Upper lobe of right lung (tissue), 1 donor: ENCODE results near the gene SIRT4. TPM values are rescaled to one million over a fixed set of nuclear protein-coding genes. Genes with fewer than 3 reads are reported as not detected.
A peak's percentile ranks its signal among the peaks of the same experiment; 100 is the strongest.

Experiments
- ATAC-seq: fragments of 200-7000 bp; cut with Tn5 transposase; one replicate; pipeline ENCODE4 v1.9.1; 2020; ENCODE audit warnings: mild to moderate bottlenecking, moderate library complexity
- DNase-seq: peaks from one replicate; pipeline ENCODE4 v3.0.0-alpha.2; 2020
- H3K27ac ChIP-seq: fragments of 200-600 bp; one replicate; pipeline ENCODE4 v1.8.0; 2022
- H3K27me3 ChIP-seq: fragments of 200-600 bp; one replicate; pipeline ENCODE4 v1.8.0; 2022; ENCODE audit warnings: mild to moderate bottlenecking
- H3K36me3 ChIP-seq: fragments of 200-600 bp; one replicate; pipeline ENCODE4 v1.8.0; 2022
- H3K4me1 ChIP-seq: fragments of 200-600 bp; one replicate; pipeline ENCODE4 v1.8.0; 2022
- H3K4me3 ChIP-seq: fragments of 200-600 bp; one replicate; pipeline ENCODE4 v1.8.0; 2022; ENCODE audit warnings: mild to moderate bottlenecking
- H3K9me3 ChIP-seq: fragments of 200-600 bp; one replicate; pipeline ENCODE4 v1.8.0; 2022
- CTCF ChIP-seq: fragments of 200-600 bp; IDR thresholded peaks from one replicate; pipeline ENCODE4 v1.8.0; 2022; ENCODE audit warnings: antibody characterized with exemption
- intact Hi-C: fragments of 100-400 bp; cut with DNase I; formaldehyde crosslinking; loops from one replicate; pipeline ENCODE4 v1.11.0; 2022
- total RNA-seq: library from RNA; stranded (reverse); fragmentation: NEBNext Ultra II Directional; extraction: Animal tissue kit (Norgen Biotek cat#: 25700); gene quantifications from one replicate; pipeline ENCODE4 v1.2.1, GENCODE V29; 2021
- donor health status: DM: no; HTN: yes; CAD: no; lungs with severe emphysema.

Gene SIRT4
- total RNA-seq, 1 donor from 2014 or later: 2.4 TPM

- intact Hi-C loops: no loop called here
- no peak overlapping the region for H3K27ac ChIP-seq
- no peak overlapping the region for H3K4me3 ChIP-seq
- no peak for DNase-seq
- no peaks in the 10 kb centered on the region for H3K36me3 ChIP-seq
- TF ChIP-seq CTCF: no peak
- no peak for ATAC-seq
- H3K9me3 ChIP-seq: no peaks in the 10 kb centered on the region
- H3K4me1 ChIP-seq: no peaks in the 10 kb centered on the region
- no peaks in the 10 kb centered on the region for H3K27me3 ChIP-seq
Observed at GRCh38 chr12:120276734-120277133, 25.4 kb upstream of the SIRT4 start.

GRCh38 chr12:120278137-120279069 is 23.7 kb upstream of the SIRT4 start:
- Histone ChIP-seq H3K36me3 (no peaks in the 10 kb centered on the region), H3K4me1 (no peaks in the 10 kb centered on the region), H3K9me3 (no peaks in the 10 kb centered on the region), H3K27me3 (no peaks in the 10 kb centered on the region), H3K27ac (no peak overlapping the region), H3K4me3 (no peak overlapping the region)
- DNase-seq (no peak), ATAC-seq (no peak)
- no peak for TF ChIP-seq CTCF
- intact Hi-C loops: no loop called here

GRCh38 chr12:120283318-120283717 is 18.8 kb upstream of the SIRT4 start:
- intact Hi-C loops: no loop called here
- no peak for DNase-seq
- Histone ChIP-seq H3K4me1 (no peaks in the 10 kb centered on the region), H3K27ac (no peak overlapping the region), H3K9me3 (no peaks in the 10 kb centered on the region), H3K4me3 (no peak overlapping the region), H3K27me3 (no peaks in the 10 kb centered on the region), H3K36me3 (no peaks in the 10 kb centered on the region)
- ATAC-seq: peak; percentile 85
- TF ChIP-seq CTCF: no peak

- TF ChIP-seq CTCF: no peak
- DNase-seq (no peak), ATAC-seq (no peak)
- intact Hi-C loops: no loop called here
- no peak overlapping the region for H3K4me3 ChIP-seq
- no peaks in the 10 kb centered on the region for H3K27me3 ChIP-seq
- H3K27ac ChIP-seq: no peak overlapping the region
- no peaks in the 10 kb centered on the region for H3K36me3 ChIP-seq
- H3K4me1 ChIP-seq: no peaks in the 10 kb centered on the region
- H3K9me3 ChIP-seq: no peaks in the 10 kb centered on the region
Observed at GRCh38 chr12:120284381-120284780, 17.7 kb upstream of the SIRT4 start.

- Histone ChIP-seq H3K4me3 (no peak overlapping the region), H3K27ac (no peak overlapping the region), H3K9me3 (no peaks in the 10 kb centered on the region), H3K4me1 (no peaks in the 10 kb centered on the region), H3K36me3 (no peaks in the 10 kb centered on the region), H3K27me3 (no peaks in the 10 kb centered on the region)
- DNase-seq (no peak), ATAC-seq (no peak)
- intact Hi-C loops: no loop called here
- no peak for TF ChIP-seq CTCF
Observed at GRCh38 chr12:120286768-120287490, 15.2 kb upstream of the SIRT4 start.
